Astrocyte (in vitro differentiated cells and primary cell): ENCODE data around the gene ELAVL3. TPM values are rescaled to one million over a fixed set of nuclear protein-coding genes. Genes with fewer than 3 reads are reported as not detected.

Source experiments
- DNase-seq: peaks from one replicate; pipeline ENCODE4 v3.0.0-alpha.2; 2010; ENCODE audit warnings: low read depth
- FAIRE-seq: peaks from 2 replicates; lab custom pipeline; 2011; peaks lifted over from hg19 to GRCh38; lab: Jason Lieb, UNC
- H2AFZ ChIP-seq: 2 replicates; pipeline ENCODE4 v1.6.0; 2012; ENCODE audit warnings: low read depth, low read length, inconsistent platforms
- H3K27ac ChIP-seq: 2 replicates; pipeline ENCODE4 v1.5.1; 2011; ENCODE audit warnings: low read depth, low read length, inconsistent platforms
- H3K27me3 ChIP-seq: 2 replicates; pipeline ENCODE4 v1.6.0; 2011; ENCODE audit warnings: low read length, inconsistent platforms; ENCODE audit not compliant: insufficient read depth
- H3K36me3 ChIP-seq: 2 replicates; pipeline ENCODE4 v1.5.1; 2011; ENCODE audit warnings: low read length, inconsistent platforms; ENCODE audit not compliant: insufficient read depth
- H3K4me1 ChIP-seq: 2 replicates; pipeline ENCODE4 v1.5.1; 2011; ENCODE audit warnings: low read length, inconsistent platforms; ENCODE audit not compliant: insufficient read depth
- H3K4me2 ChIP-seq: 2 replicates; pipeline ENCODE4 v1.6.0; 2012; ENCODE audit warnings: low read length, inconsistent platforms
- H3K4me3 ChIP-seq: 2 replicates; pipeline ENCODE4 v1.5.1; 2011; ENCODE audit warnings: low read depth, mild to moderate bottlenecking, low read length, inconsistent platforms; ENCODE audit not compliant: insufficient read depth
- H3K79me2 ChIP-seq: 2 replicates; pipeline ENCODE4 v1.6.0; 2012; ENCODE audit warnings: mild to moderate bottlenecking, low read length, inconsistent platforms; ENCODE audit not compliant: insufficient read depth
- H3K9ac ChIP-seq: 2 replicates; pipeline ENCODE4 v1.6.0; 2012; ENCODE audit warnings: mild to moderate bottlenecking, low read length, inconsistent platforms
- H3K9me3 ChIP-seq: 2 replicates; pipeline ENCODE4 v1.5.1; 2012; ENCODE audit warnings: low read depth, mild to moderate bottlenecking, low read length, inconsistent platforms; ENCODE audit not compliant: insufficient read depth
- H4K20me1 ChIP-seq: 2 replicates; pipeline ENCODE4 v1.6.0; 2012; ENCODE audit warnings: low read length, inconsistent platforms; ENCODE audit not compliant: insufficient read depth
- H3K27ac Mint-ChIP-seq: one replicate; pipeline ENCODE4 v1.8.0; 2021; ENCODE audit warnings: mild to moderate bottlenecking, mixed read lengths; ENCODE audit not compliant: unreplicated experiment
- H3K27me3 Mint-ChIP-seq: one replicate; pipeline ENCODE4 v1.8.0; 2021; ENCODE audit warnings: low read depth, mixed read lengths; ENCODE audit not compliant: unreplicated experiment
- H3K36me3 Mint-ChIP-seq: one replicate; pipeline ENCODE4 v1.8.0; 2021; ENCODE audit warnings: low read depth, mixed read lengths; ENCODE audit not compliant: unreplicated experiment
- H3K4me1 Mint-ChIP-seq: one replicate; pipeline ENCODE4 v1.8.0; 2021; ENCODE audit warnings: low read depth, mixed read lengths; ENCODE audit not compliant: unreplicated experiment
- H3K4me3 Mint-ChIP-seq: one replicate; pipeline ENCODE4 v1.8.0; 2021; ENCODE audit warnings: mild to moderate bottlenecking, moderate library complexity, mixed read lengths; ENCODE audit not compliant: unreplicated experiment
- H3K9me3 Mint-ChIP-seq: one replicate; pipeline ENCODE4 v1.8.0; 2021; ENCODE audit warnings: mild to moderate bottlenecking, mixed read lengths; ENCODE audit not compliant: unreplicated experiment
- CTCF ChIP-seq: IDR thresholded peaks from 2 replicates; pipeline ENCODE4 v1.5.1; 2011; ENCODE audit warnings: low read depth, mild to moderate bottlenecking, inconsistent platforms, low read length, moderate library complexity; ENCODE audit not compliant: insufficient read depth
- EZH2 ChIP-seq: IDR thresholded peaks from 2 replicates; pipeline ENCODE4 v1.6.1; 2012; ENCODE audit warnings: mild to moderate bottlenecking, low read length, inconsistent platforms; ENCODE audit not compliant: insufficient read depth
- total RNA-seq: library from RNA; stranded (reverse); gene quantifications from 2 replicates; pipeline ENCODE4 v1.2.1, GENCODE V29; 2021

Gene ELAVL3
- total RNA-seq, 1 donor from 2014 or later: not detected

DNA sequence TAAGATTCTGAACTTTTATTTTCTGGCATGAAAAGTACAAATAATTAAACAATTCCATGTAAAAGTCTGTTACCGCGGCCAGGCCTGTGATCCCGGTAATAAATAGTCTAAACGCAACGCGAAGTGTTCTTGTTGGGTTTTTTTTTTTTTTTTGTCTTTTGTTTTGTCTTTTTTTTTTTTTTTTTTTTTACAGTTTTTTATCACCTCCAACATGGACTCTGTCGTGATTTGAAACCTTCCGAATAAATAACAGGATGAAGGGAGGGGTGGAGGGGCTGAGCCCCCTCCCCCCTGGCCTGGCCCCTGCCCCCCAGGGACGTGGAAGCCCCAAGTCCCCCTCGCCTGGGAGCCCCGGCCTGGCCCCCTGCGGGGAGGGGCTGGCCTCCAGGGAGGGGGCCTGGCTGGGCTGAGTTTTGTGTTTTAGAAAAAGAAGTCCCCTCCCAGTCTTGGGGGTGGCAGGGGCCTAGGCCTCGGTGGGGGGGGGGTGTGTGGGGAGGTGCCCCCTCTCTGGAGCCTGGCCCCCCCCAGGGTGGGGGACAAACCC is 29.4 kb downstream of the ELAVL3 start:
- peaks cover 2% of the 10 kb centered on the region for H3K4me1 Mint-ChIP-seq
- DNase-seq (no peak), FAIRE-seq (no peak)
- no peaks in the 10 kb centered on the region for H3K36me3 Mint-ChIP-seq
- no peak overlapping the region for H3K4me3 Mint-ChIP-seq
- H2AFZ ChIP-seq: no peak overlapping the region
- H3K27me3 ChIP-seq: no peaks in the 10 kb centered on the region
- H3K4me1 ChIP-seq: no peaks in the 10 kb centered on the region
- H3K36me3 ChIP-seq: no peaks in the 10 kb centered on the region
- H3K9me3 Mint-ChIP-seq: peaks cover 1% of the 10 kb centered on the region
- no peak overlapping the region for H3K9ac ChIP-seq
- H4K20me1 ChIP-seq: peaks cover 5% of the 10 kb centered on the region
- H3K27ac Mint-ChIP-seq: no peak overlapping the region
- H3K9me3 ChIP-seq: no peaks in the 10 kb centered on the region
- no peak overlapping the region for H3K4me2 ChIP-seq
- H3K4me3 ChIP-seq: no peak overlapping the region
- H3K27ac ChIP-seq: no peak overlapping the region
- no peak for TF ChIP-seq EZH2
- no peak for TF ChIP-seq CTCF
- no peaks in the 10 kb centered on the region for H3K79me2 ChIP-seq
- H3K27me3 Mint-ChIP-seq: no peaks in the 10 kb centered on the region

DNA sequence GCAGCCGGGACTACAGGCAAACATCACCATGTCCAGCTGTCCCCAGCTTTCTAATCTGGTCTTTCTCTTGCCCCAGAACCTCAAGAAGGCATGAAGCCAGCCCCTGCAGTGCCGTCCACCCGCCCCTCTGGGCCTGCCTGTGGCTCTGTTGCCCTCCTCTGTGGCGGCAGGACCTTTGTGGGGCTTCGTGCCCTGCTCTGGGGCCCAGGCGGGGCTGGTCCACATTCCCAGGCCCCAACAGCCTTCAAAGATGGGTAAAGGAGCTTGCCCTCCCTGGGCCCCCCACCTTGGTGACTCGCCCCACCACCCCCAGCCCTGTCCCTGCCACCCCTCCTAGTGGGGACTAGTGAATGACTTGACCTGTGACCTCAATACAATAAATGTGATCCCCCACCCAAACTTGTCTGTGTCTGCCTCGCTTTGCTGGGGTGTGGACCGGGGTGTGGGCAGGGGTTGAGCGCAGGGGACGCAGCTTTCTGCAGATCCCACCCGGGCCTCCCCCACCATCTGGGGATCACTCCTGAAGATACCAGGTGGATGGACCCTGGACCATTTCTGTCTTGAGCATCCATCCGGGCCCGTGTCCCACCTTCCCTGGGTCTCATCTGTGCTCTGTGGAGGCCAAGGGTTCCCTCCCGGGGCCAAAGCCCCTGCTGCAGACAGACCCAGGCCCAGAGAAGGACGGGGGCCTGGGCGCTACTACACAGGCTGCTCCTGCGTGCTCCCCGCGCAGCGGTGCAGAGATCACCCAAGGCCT is 30.1 kb downstream of the ELAVL3 start:
- Mint-ChIP-seq H3K4me3 (no peak overlapping the region), H3K27ac (no peak overlapping the region), H3K27me3 (no peaks in the 10 kb centered on the region), H3K4me1 (peaks cover 2% of the 10 kb centered on the region), H3K36me3 (no peaks in the 10 kb centered on the region), H3K9me3 (peaks cover 1% of the 10 kb centered on the region)
- H3K9me3 ChIP-seq: no peaks in the 10 kb centered on the region
- TF ChIP-seq EZH2 (no peak), CTCF (no peak)
- DNase-seq (no peak), FAIRE-seq (no peak)
- H3K36me3 ChIP-seq: no peaks in the 10 kb centered on the region
- no peak overlapping the region for H3K27ac ChIP-seq
- no peak overlapping the region for H3K4me3 ChIP-seq
- H3K9ac ChIP-seq: no peak overlapping the region
- H4K20me1 ChIP-seq: peaks cover 5% of the 10 kb centered on the region
- H2AFZ ChIP-seq: no peak overlapping the region
- H3K79me2 ChIP-seq: no peaks in the 10 kb centered on the region
- H3K27me3 ChIP-seq: no peaks in the 10 kb centered on the region
- no peaks in the 10 kb centered on the region for H3K4me1 ChIP-seq
- no peak overlapping the region for H3K4me2 ChIP-seq

DNA sequence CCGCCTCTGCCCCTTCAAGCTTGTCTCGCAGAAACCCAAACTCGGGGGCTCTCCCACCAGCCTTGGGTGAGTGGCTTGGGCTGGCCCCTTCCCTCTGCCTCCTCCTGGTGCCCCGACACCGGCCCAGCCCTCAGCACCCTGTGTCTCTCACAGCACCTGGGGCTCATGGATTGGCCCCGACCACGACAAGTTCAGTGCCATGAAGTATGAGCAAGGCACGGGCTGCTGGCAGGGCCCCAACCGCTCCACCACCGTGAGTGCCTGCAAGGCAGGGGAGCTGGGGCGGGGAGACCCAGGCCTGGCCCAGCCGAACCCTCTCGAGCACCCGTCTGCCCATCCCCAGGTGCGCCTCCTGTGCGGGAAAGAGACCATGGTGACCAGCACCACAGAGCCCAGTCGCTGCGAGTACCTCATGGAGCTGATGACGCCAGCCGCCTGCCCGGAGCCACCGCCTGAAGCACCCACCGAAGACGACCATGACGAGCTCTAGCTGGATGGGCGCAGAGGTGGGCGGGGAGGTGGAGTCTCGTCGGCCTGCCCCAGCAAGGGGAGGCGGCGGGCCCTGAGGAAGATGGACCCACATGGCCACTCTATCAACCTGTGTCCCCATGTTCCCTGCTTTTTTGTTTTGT is 31.8 kb downstream of the ELAVL3 start:
- Mint-ChIP-seq H3K4me1 (peaks cover 2% of the 10 kb centered on the region), H3K27me3 (no peaks in the 10 kb centered on the region), H3K9me3 (peaks cover 1% of the 10 kb centered on the region), H3K36me3 (no peaks in the 10 kb centered on the region), H3K27ac (no peak overlapping the region), H3K4me3 (no peak overlapping the region)
- no peak overlapping the region for H3K4me2 ChIP-seq
- no peak overlapping the region for H3K27ac ChIP-seq
- H3K79me2 ChIP-seq: no peaks in the 10 kb centered on the region
- H3K4me1 ChIP-seq: no peaks in the 10 kb centered on the region
- no peak overlapping the region for H3K4me3 ChIP-seq
- H2AFZ ChIP-seq: no peak overlapping the region
- H3K27me3 ChIP-seq: no peaks in the 10 kb centered on the region
- H3K9me3 ChIP-seq: no peaks in the 10 kb centered on the region
- H4K20me1 ChIP-seq: peaks cover 15% of the 10 kb centered on the region
- FAIRE-seq (no peak), DNase-seq (no peak)
- H3K36me3 ChIP-seq: no peaks in the 10 kb centered on the region
- TF ChIP-seq CTCF: no peak
- TF ChIP-seq EZH2: no peak
- H3K9ac ChIP-seq: no peak overlapping the region
